Coronary artery (tissue), 2 donors: Measurements from ENCODE around the gene KIRREL3.

Experiments used
- DNase-seq: peaks from one replicate; pipeline ENCODE4 v3.0.0-alpha.2; 2017; ENCODE audit warnings: low spot score
- H3K27ac ChIP-seq, 2 donors: fragments of 200-600 bp; sonication (generic); one replicate each; pipeline ENCODE4 v1.5.1; 2016 to 2019
- H3K4me3 ChIP-seq: fragments of 200-600 bp; sonication (generic); 2 replicates; pipeline ENCODE4 v1.5.1; 2016; ENCODE audit warnings: mild to moderate bottlenecking, moderate library complexity
- TF ChIP-seq, protein P1 (sequence below): fragments of 200-600 bp; sonication (generic); IDR thresholded peaks from one replicate; pipeline ENCODE4 v1.5.1; 2019; ENCODE audit warnings: antibody characterized with exemption

KIRREL3 gene

DNA sequence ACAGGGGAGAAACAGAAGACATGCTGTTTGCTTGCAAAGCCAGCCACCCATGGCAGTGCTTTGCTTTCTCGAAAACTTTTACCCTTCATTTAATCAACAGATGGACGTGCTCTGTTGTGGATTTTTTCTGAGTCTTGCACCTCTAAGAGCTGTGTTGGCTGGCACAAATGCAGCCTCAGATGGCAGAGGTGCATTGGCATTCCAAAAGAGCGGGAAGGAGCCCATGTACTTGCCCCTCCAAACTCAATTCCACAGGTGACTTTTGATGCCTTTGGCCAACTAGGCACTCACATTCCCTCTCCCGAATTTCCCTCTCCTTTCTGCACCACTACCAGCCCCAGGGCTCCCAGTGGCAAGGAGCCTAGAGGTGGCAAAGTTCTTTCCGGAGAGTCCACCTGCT is 1.2 kb downstream of the KIRREL3 start:
- Histone ChIP-seq H3K4me3 (no peak overlapping the region), H3K27ac (no peak overlapping the region)
- TF ChIP-seq, protein P1, sequence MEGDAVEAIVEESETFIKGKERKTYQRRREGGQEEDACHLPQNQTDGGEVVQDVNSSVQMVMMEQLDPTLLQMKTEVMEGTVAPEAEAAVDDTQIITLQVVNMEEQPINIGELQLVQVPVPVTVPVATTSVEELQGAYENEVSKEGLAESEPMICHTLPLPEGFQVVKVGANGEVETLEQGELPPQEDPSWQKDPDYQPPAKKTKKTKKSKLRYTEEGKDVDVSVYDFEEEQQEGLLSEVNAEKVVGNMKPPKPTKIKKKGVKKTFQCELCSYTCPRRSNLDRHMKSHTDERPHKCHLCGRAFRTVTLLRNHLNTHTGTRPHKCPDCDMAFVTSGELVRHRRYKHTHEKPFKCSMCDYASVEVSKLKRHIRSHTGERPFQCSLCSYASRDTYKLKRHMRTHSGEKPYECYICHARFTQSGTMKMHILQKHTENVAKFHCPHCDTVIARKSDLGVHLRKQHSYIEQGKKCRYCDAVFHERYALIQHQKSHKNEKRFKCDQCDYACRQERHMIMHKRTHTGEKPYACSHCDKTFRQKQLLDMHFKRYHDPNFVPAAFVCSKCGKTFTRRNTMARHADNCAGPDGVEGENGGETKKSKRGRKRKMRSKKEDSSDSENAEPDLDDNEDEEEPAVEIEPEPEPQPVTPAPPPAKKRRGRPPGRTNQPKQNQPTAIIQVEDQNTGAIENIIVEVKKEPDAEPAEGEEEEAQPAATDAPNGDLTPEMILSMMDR = no peak
- no peak for DNase-seq

DNA sequence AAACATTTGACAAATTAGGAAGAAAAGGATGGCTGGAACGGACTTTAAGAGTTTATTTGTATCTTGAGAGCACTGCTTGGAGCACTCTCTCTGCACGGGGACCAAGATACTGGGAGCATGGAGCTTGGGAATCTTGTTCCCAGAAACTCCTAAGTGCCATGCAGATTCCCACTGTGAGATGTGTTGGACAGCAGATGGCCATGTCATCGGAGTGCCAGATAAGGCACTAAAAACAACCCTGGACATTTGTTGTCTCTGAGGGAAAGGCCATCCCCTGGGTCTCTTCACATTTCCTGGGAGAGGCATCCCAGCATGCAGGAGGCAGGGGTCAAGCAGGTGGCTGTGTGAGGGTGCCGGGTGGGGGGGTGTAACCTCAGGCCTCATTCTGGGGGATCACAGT is 2.9 kb downstream of the KIRREL3 start:
- Histone ChIP-seq H3K4me3 (no peak overlapping the region), H3K27ac (no peak overlapping the region)
- DNase-seq = no peak
- TF ChIP-seq, protein P1 = no peak

DNA sequence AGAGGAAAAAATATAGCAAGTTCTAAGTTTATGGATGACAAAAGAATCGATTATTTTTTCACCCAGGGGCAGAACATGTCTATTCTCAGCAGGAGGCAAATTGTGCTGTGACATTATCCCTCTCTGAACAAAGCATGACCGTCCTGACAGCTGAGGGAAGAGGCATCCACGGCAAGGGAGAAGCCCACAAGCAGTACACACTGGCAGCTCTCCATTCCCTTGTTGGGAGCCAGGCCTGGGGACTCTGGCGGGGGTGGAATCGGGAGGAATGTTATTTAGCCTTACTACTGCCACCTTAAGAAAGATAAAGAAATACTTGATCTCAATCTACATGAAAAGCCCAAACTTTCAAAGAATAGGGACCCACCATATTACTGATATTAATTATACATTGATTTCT is 3.4 kb downstream of the KIRREL3 start:
- DNase-seq = no peak
- no peak overlapping the region for H3K27ac ChIP-seq

DNA sequence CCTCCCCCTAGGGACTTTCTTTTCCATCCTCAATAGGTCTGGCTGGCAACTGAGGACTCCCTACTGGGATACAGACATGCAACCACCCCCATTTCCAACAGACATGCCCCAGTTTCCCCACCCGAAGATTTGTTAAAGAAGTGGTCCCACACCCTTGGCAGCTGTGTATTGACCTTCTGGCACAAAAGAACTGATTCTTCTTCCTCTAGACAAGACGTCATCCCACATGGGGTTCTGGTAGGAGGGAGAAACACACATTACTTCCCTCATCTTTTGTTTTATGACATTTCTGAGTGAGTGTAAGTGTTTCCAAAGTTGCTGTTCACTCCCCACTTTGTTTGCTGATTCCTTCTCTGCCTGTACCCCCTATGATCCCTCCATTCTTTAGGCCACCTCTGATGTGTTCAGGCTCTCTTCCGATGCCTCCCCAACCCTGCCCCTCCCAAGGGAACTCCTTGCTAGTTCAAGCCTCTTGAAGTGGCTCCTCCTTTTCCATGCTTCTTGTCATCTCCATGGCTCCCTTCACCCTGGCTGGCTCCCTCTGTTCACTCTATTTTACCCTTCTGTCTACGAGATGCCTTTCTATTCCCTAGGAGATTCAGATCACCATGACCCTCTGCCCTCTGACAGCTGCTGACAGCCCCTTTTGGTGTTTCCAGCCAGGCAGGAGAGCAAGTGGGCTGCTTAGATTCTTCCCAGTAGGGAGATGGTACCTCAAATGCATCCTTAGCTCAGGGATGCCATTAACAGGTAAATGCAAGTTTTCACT is 4.3 kb downstream of the KIRREL3 start:
- DNase-seq = no peak
- Histone ChIP-seq H3K4me3 (no peak overlapping the region), H3K27ac (no peak overlapping the region)
- TF ChIP-seq, protein P1 = no peak

More for the DNA sequence above, 3.4 kb downstream of the KIRREL3 start:
- no peak overlapping the region for H3K4me3 ChIP-seq
- TF ChIP-seq, protein P1 = no peak

DNA sequence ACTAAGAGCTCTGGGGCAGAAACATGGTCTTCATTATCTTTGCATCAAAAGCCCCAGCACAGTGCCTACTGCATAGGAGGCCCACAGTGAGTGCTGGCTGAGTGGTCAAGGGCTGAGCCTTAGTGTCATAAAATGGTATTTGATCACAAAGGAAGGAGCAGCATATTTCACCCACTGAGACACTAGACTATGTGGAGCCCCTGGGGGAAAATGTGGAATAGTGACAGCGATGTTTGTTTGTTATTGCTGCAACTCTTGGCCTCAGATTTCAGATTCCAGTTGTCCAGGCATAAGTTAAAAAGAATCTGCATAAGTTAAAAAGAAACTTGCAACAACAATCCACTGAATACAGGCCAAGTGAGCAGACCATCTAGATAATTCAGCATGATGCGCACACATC is 7.0 kb downstream of the KIRREL3 start:
- TF ChIP-seq, protein P1 = no peak
- H3K27ac ChIP-seq = no peak overlapping the region
- no peak for DNase-seq

DNA sequence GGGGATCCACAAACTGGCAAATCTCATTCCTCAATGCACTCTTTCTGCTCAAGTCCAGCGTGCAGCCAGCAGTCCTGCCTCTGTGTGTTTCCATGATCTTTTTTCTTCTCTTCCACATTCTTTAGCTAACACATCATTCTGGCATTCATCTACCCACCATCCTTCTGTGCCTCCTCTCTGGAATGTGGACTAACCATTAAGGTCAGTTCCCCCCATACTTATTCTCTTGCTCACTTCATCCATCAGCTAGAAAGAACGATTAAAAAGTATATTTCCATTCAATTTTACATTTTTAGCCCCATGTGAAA is 7.8 kb downstream of the KIRREL3 start:
- TF ChIP-seq, protein P1 = no peak
- no peak overlapping the region for H3K4me3 ChIP-seq
- no peak overlapping the region for H3K27ac ChIP-seq
- no peak for DNase-seq

More for the DNA sequence above, 7.0 kb downstream of the KIRREL3 start:
- H3K4me3 ChIP-seq = no peak overlapping the region

DNA sequence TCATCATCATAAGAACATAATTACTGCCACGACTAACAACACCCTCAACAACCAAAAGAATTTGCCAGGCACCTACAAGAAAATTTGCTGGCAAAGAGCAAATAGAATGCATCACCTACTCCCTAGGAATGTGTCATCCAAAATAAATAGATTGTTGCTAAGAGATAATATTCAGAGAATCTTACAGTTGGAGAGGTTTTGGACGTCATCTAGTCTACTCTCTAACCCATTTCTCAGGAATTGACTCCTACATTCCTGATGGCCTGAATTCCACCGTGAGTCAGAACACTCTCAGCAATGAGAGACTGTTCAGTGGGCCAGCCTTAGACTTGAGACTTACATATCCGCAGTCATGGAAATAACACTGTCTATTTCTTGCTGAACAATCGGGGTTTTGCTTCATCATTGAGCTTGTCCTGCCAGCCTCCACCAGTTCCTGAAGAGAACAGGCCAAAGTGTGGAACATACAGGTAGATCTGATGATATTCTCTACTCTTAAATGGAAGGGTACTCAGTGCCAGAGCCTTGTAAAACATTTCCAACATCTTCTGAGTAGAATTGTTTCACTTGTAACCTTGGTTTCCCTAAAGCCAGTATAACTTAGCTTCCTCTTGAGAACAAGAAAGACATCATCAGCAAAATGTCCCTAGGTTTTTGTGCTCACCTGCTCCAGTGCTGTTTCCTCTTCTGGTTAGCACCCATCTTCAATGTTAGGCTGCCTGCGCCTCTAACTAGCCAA is 8.3 kb downstream of the KIRREL3 start:
- no peak overlapping the region for H3K27ac ChIP-seq
- DNase-seq = no peak
- no peak overlapping the region for H3K4me3 ChIP-seq
- TF ChIP-seq, protein P1 = no peak
